ENCODE data around the gene PBXIP1.
A peak's percentile ranks its signal among the peaks of the same experiment; 100 is the strongest.
"Not testable (repeated sequence)": the region's sequence is repeated elsewhere in the genome, so short reads cannot be mapped to it uniquely, and the experiment has no call there.

Gene PBXIP1

DNA sequence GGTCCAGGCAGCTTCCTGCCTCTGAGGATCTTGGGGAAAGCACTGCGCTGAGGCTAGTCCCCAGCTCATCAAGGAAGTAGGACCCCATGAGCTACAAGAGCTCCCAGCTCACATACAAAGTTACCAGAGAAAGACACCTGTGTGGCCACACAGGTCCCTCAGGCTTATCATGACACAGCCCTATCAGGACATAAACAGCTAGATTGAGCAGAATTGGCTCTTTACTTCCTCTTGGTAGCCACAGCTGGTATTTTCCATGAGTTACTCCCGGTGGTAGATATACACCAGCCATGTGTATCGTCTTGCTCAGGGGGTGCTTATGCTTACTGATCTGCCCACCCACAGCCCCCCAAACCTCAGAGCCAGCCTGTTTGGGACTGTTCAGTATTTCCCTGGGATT is 38.7 kb upstream of the PBXIP1 start:
- DNase-seq (ENCODE audit: low read depth in 2 of 3, low spot score in 2 of 3): no peak

GRCh38 chr1:154994269-154994587 is 38.3 kb upstream of the PBXIP1 start:
- DNase-seq (ENCODE audit: low read depth in 2 of 3, low spot score in 2 of 3): no peak

GRCh38 chr1:154993572-154994268 is 37.8 kb upstream of the PBXIP1 start, which contains the start of gene LENEP:
Gene LENEP, plus strand, starts transcription at chr1:154993586. Its CDS starts 22 bp downstream, at chr1:154993608.
- DNase-seq (ENCODE audit: low read depth in 2 of 3, low spot score in 2 of 3): no peak

DNA sequence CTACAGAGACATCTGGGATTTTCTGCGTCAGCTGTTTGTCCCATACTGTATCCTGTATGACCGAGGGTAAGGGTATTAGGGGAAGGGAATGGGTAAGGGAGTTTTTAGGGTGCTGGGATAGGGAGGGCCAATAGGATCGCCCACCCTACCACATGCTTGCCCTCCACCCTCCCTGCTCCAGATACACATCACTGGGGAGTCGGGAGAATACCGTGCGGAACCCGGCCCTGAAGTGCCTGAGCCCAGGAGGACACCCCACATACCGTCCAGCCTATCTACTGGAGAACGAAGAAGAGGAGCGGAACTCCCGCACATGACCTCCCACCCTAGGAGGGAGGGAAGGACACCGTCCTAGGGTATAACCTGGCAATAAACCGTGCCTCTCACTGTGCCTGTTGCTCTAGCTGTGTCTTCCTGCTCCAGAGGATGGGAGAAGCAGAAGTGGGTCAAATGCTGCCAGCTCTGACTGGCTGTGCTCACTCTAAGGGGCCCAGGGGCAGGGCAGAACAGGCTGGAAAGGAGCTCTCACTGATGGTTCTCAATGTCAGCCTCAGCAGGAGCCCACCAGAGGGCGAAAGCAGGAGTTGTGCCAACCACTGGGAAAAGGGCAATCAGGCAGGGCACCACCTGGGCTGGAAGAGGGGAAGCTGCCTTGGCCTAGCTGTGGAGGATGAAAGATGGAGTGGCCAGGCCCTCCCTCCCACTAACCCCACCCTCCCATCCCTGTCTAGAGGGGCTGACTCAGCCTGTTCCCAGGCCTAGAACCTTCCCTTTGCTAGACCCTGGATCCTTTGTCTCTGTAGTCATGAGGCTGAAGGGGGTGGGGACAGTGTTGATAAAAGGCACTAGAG is 37.0 kb upstream of the PBXIP1 start:
- no peak for DNase-seq (ENCODE audit: low read depth in 2 of 3, low spot score in 2 of 3)

- DNase-seq (ENCODE audit: low read depth in 2 of 3, low spot score in 2 of 3): no peak
Observed at GRCh38 chr1:154990276-154990675, 34.4 kb upstream of the PBXIP1 start.

- no peak for DNase-seq (ENCODE audit: low read depth in 2 of 3, low spot score in 2 of 3)
Observed at GRCh38 chr1:154989195-154989860, 33.4 kb upstream of the PBXIP1 start.

DNA sequence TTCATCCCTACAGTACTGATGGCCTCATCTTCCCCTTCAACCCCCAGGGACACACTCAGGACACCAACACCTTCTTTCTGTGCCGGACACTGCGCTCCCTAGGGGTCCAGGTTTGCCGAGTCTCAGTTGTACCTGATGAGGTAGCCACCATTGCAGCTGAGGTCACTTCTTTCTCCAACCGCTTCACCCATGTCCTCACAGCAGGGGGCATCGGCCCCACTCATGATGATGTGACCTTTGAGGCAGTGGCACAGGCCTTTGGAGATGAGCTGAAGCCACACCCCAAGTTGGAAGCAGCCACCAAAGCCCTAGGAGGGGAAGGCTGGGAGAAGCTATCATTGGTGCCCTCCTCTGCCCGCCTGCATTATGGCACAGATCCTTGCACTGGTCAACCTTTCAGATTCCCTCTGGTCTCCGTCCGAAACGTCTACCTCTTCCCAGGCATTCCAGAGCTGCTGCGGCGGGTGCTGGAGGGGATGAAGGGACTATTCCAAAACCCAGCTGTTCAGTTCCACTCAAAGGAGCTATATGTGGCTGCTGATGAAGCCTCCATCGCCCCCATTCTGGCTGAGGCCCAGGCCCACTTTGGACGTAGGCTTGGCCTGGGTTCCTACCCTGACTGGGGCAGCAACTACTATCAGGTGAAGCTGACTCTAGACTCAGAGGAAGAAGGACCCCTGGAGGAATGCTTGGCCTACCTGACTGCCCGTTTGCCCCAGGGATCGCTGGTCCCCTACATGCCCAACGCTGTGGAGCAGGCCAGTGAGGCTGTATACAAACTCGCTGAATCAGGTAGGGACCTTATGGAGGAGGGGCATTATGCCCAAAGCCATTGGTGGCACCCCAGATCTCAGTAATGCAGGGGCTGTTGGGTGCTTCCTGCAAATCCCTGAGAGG is 32.4 kb upstream of the PBXIP1 start:
- no peak for DNase-seq (ENCODE audit: low read depth in 2 of 3, low spot score in 2 of 3)

- no peak for DNase-seq (ENCODE audit: low read depth in 2 of 3, low spot score in 2 of 3)
Observed at GRCh38 chr1:154987326-154987725, 31.4 kb upstream of the PBXIP1 start.

- DNase-seq (ENCODE audit: low read depth in 2 of 3, low spot score in 2 of 3): not testable (repeated sequence)
Observed at GRCh38 chr1:154986736-154987135, 30.8 kb upstream of the PBXIP1 start.

- DNase-seq (ENCODE audit: low read depth in 2 of 3, low spot score in 2 of 3): no peak
Observed at GRCh38 chr1:154983776-154984466, 28.0 kb upstream of the PBXIP1 start.

- DNase-seq (ENCODE audit: low read depth in 2 of 3, low spot score in 2 of 3): peak; percentile 84 to 87 (median 86)
Observed at GRCh38 chr1:154982897-154983648, 27.2 kb upstream of the PBXIP1 start, which contains the start of gene FLAD1. Gene FLAD1, plus strand, starts transcription at chr1:154983344. Its CDS starts 351 bp downstream, at chr1:154983695.

DNA sequence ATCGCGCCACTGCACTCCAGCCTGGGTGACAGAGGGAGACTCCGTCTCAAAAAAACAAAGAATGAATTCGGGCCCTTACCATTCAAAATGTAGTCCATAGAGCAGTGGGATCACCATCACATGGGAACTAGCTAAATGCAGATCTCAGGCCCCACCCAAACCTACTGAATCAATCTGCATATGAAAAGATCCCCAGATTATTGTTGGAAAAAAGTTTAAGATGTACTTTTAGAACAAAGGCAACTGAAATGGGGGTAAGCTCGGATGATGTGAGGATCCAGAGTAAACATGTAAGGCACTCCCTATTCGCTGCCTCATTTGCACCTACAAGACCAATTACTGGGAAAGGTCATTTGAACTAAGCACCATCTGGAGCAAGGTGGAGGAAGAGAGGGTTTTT is 26.4 kb upstream of the PBXIP1 start:
- DNase-seq (ENCODE audit: low read depth in 2 of 3, low spot score in 2 of 3): no peak

DNA sequence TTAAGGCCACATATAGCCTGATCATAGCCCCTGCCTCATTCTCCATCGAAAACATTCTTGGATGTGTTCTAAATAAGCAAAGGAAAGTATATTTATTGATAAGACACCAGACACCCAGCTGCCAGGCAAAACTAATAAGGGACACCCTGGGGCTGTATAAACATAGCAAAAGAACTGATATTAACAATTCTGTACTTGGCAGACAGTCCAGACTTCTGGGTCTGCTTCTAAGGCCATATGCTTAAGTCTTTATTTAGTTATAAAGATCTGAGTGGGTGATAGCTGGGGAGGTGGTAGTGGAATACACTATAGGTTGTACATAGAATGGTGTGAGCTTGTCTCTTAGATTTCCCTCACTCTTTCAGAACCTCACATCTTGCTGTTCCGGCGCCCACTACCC is 22.5 kb upstream of the PBXIP1 start:
- DNase-seq (ENCODE audit: low read depth in 2 of 3, low spot score in 2 of 3): no peak

DNA sequence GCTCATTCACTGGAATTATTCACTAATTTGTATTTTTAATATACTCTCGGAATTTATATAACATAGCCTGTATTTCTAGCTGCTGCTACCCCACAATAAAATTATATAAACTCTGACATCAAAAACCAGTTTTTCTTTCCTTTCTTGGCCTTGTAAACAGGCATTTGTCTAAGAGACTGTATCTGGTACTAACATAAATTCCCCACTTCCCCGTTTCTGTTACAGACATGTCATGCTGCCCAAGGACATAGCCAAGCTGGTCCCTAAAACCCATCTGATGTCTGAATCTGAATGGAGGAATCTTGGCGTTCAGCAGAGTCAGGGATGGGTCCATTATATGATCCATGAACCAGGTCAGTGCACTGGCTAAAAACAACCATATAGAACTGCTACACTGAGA is 21.9 kb upstream of the PBXIP1 start:
- not testable (repeated sequence) for DNase-seq (ENCODE audit: low read depth in 2 of 3, low spot score in 2 of 3)

DNA sequence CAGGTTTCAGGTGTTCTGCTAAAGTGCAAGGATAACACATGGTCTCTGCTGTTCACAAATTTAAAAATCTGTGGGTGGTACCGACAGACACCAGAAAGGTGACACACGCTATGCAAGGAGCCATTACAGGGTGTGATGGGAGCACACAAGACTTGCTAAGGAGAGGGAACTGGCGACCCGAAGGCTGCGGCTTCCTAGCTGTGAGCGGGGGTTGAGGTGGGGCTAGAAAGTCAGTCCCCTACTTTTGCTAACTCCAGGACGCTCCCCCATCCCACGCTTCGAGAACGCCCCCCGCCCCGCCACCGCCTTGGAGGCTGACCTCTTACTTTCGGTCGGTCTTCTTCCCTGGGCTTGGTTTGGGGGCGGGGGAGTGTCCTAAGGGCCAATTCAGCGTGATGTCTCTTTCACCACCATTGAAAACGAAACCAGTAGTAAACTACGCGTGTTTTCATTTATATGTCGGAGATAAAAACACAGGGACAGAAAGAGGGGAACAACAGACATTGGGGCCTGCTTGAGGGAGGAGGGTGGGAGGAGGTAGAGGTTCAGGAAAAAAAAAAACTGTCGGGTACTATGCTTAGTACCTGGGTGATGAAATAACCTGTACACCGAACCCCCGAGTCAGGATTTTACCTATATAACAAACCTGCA is 19.6 kb upstream of the PBXIP1 start:
- peak; percentile 47 to 58 (median 57) for DNase-seq (ENCODE audit: low read depth in 2 of 3, low spot score in 2 of 3)

DNA sequence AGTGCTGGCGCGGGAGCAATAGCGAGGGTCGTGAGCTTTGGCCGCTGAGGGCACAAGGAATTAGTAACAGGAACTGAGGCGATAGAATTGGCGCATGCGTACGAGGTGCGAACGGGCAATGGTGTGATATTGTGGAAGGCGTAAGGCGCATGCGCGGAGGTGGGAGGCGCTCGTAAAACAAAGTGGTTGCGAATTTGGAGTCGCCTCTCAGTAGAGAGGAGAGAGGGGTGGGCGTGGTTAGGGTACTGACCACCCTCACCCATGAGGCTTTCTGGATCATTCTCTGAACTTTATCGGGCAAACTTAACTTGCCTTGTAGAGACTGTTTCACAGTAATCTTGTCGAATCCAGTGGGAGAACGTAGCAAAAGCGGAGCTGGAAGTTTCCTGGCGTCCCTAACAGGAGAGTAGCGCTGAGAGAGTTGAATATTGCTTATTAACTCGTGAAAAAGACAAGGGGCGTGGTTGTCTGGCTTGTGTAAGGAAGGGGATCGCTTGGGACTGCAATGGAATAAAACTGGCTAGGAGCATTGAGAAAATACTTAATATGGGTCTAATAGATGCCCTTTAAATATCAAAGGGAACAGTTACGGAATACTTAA is 19.0 kb upstream of the PBXIP1 start:
- DNase-seq (ENCODE audit: low read depth in 2 of 3, low spot score in 2 of 3): peak; percentile 89 to 91 (median 90)

- DNase-seq (ENCODE audit: low read depth in 2 of 3, low spot score in 2 of 3): peak; percentile 66 to 86 (median 85)
Observed at GRCh38 chr1:154974102-154974807, 18.4 kb upstream of the PBXIP1 start, which contains the start of gene CKS1B. Gene CKS1B, plus strand, starts transcription at chr1:154974681. Its CDS starts 65 bp downstream, at chr1:154974746.
